ENCODE measurements around the gene INPP1. TPM values are rescaled to one million over a fixed set of nuclear protein-coding genes. Genes with fewer than 3 reads are reported as not detected.
A peak's percentile ranks its signal among the peaks of the same experiment; 100 is the strongest.

The INPP1 gene
- total and polyA plus RNA-seq, 2 of the 8 experiments (the other 6 are each of a cell fraction or from before 2014, with no cell fraction given), result 0.88 to 3.0 TPM

GRCh38 chr2:190408538-190409271 lies 65.3 kb downstream of the INPP1 start:
- Histone ChIP-seq H4K8ac (ENCODE audit: extremely low read depth, insufficient read depth, low read length) (no peak overlapping the region; the same call in none of the 2 replicates), H3K23me2 (ENCODE audit: low read depth, low read length) (peaks cover 11% of the 10 kb centered on the region; the same call in 1 of the 2 replicates), H3K4me3 (ENCODE audit: extremely low read depth in 1 of 4, insufficient read depth in 2 of 4, low read depth in 3 of 4, low read length in 4 of 4) (peak overlapping the region; percentile 55 to 82 (median 72)), H3K9ac (replicated peaks in 1 of 4; ENCODE audit: extremely low read depth in 1 of 4, low read depth in 3 of 4, low read length in 3 of 4) (peak overlapping the region in 3 of 4 experiments; percentile 7 to 80 (median 22); a peak in 4 of 7 replicates), H4K5ac (ENCODE audit: insufficient read length, low read depth, low read length) (no peak overlapping the region), H2AFZ (ENCODE audit: low read length) (peak overlapping the region; percentile 29), H2BK20ac (ENCODE audit: low read length) (no peak overlapping the region), H2BK5ac (ENCODE audit: low read depth, low read length) (no peak overlapping the region), H3K79me2 (ENCODE audit: control insufficient read depth in 1 of 2, insufficient read depth in 2 of 2, low read length in 2 of 2) (no peaks in the 10 kb centered on the region), H3K18ac (ENCODE audit: extremely low read depth, low read length) (no peak overlapping the region), H3K23ac (ENCODE audit: insufficient read length) (no peak overlapping the region), H3K4me2 (ENCODE audit: insufficient read depth in 1 of 2, low read depth in 2 of 2, low read length in 2 of 2) (peak overlapping the region; percentile 95 to 99), H2BK120ac (replicated peaks; ENCODE audit: low read depth, low read length) (no peak overlapping the region), H3K56ac (replicated peaks; ENCODE audit: insufficient read length, low read depth, low read length) (no peak overlapping the region), H2BK15ac (ENCODE audit: low read length) (no peak overlapping the region), H3K4ac (replicated peaks; ENCODE audit: insufficient read length, low read depth, low read length) (no peak overlapping the region), H3K14ac (ENCODE audit: insufficient read length) (no peak overlapping the region), H3K79me1 (ENCODE audit: low read depth, low read length) (no peaks in the 10 kb centered on the region), H4K20me1 (replicated peaks in 1 of 2; ENCODE audit: control insufficient read depth in 1 of 2, insufficient read depth in 2 of 2, low read length in 2 of 2) (no peaks in the 10 kb centered on the region), H3K36me3 (ENCODE audit: control insufficient read depth in 2 of 4, insufficient read depth in 4 of 4, low read length in 3 of 4) (no peaks in the 10 kb centered on the region), H3K9me3 (ENCODE audit: insufficient read depth in 2 of 2, low read depth in 1 of 2, low read length in 1 of 2) (no peaks in the 10 kb centered on the region), H3K4me1 (replicated peaks in 1 of 4; ENCODE audit: control insufficient read depth in 3 of 4, insufficient read depth in 4 of 4, low read length in 3 of 4) (peaks cover 7 to 14% (median 10%) of the 10 kb centered on the region in 4 experiments), H3K27ac (ENCODE audit: low read depth, low read length) (no peak overlapping the region), H2AK5ac (ENCODE audit: low read depth, low read length) (no peak overlapping the region), H4K91ac (replicated peaks; ENCODE audit: insufficient read length, low read length) (no peak overlapping the region), H2BK12ac (ENCODE audit: low read depth, low read length) (no peak overlapping the region), H3K27me3 (replicated peaks in 1 of 4; ENCODE audit: control insufficient read depth in 3 of 4, extremely low read depth in 1 of 4, insufficient read depth in 3 of 4, low read length in 3 of 4) (peaks cover 2 to 24% (median 20%) of the 10 kb centered on the region in 4 experiments)
- DNase-seq (ENCODE audit: low read depth in 1 of 2, low spot score in 2 of 2), result peak in 1 of 2 experiments; percentile 61
- no peak for FAIRE-seq
- peak in 1 of 2 experiments; percentile 70; a peak in 2 of 4 replicates for TF ChIP-seq SIN3A (conservative IDR thresholded peaks at IDR 0.05 in 1 of 2, IDR thresholded peaks at IDR 0.05 in 1 of 2; ENCODE audit: low read depth in 1 of 2, low read length in 2 of 2)
- peak; percentile 41 for TF ChIP-seq ASH2L (IDR thresholded peaks at IDR 0.05; ENCODE audit: low read length)
- TF ChIP-seq CHD2 (IDR thresholded peaks at IDR 0.05; ENCODE audit: low read length), result no peak
- TF ChIP-seq E2F6 (IDR thresholded peaks at IDR 0.05), result 0 out of 2 replicates have a peak, but pooled peaks have one; percentile 7
- peak; percentile 87 for TF ChIP-seq KDM4A (IDR thresholded peaks at IDR 0.05; ENCODE audit: low read depth, low read length, severe bottlenecking)
- TF ChIP-seq BCL11A (IDR thresholded peaks at IDR 0.05; ENCODE audit: low read depth in 2 of 2, low read length in 2 of 2), result no peak
- TF ChIP-seq GABPA (IDR thresholded peaks at IDR 0.05; ENCODE audit: borderline replicate concordance, insufficient read depth, low read length), result no peak
- peak; percentile 7; the same call in 1 of the 2 replicates for TF ChIP-seq SUZ12 (IDR thresholded peaks at IDR 0.05; ENCODE audit: low read length)
- TF ChIP-seq EZH2 (IDR thresholded peaks at IDR 0.05; ENCODE audit: low read depth, low read length, severe bottlenecking), result peak; percentile 40
- TF ChIP-seq KDM5A (IDR thresholded peaks at IDR 0.05; ENCODE audit: low read length), result no peak
- ChIA-PET CTCF (ENCODE audit: partially characterized antibody) (no interaction called here), POLR2A (ENCODE audit: partially characterized antibody) (no interaction called here)
- WGBS, 2 experiments (ENCODE audit: extremely low coverage in 1 of 2, insufficient coverage in 1 of 2, insufficient read length in 1 of 2, insufficient replicate concordance in 2 of 2, low coverage in 1 of 2, low lambda C conversion rate in 2 of 2, missing lambda C conversion rate in 1 of 2), result 2% methylated on average over 26 of the region's 54 CpGs; no CpG with 5 or more reads in 1 of the 2 experiments

Measured in H1 (cell line).